GM23338 (cell line): Measurements from ENCODE around the gene LSP1.

ENCODE experiments used
- CREB1 ChIP-seq: fragments of 250-450 bp; sonication (Bioruptor Pico); IDR thresholded peaks from 2 replicates; pipeline ENCODE4 v1.5.0; 2020; ENCODE audit warnings: low read depth, mild to moderate bottlenecking, moderate library complexity
- CTCF ChIP-seq, 2 experiments: fragments of 200-600 bp in 1 of 2; sonication (generic) in 1 of 2; conservative IDR thresholded peaks; 2 replicates each; pipeline versions ENCODE4 v1.5.1 to v1.6.1; 2016 to 2017; ENCODE audit warnings: antibody characterized with exemption in 2 of 2, low read depth in 2 of 2, mild to moderate bottlenecking in 2 of 2, moderate library complexity in 1 of 2
- EZH2 ChIP-seq: fragments of 200-600 bp; sonication (generic); IDR thresholded peaks from one replicate; pipeline ENCODE4 v1.8.0; 2017; ENCODE audit warnings: antibody characterized with exemption, mild to moderate bottlenecking, low read depth; ENCODE audit not compliant: unreplicated experiment
- EZH2phosphoT487 ChIP-seq: fragments of 200-600 bp; sonication (generic); IDR thresholded peaks from one replicate; pipeline ENCODE4 v1.8.1; 2018; ENCODE audit warnings: antibody characterized with exemption; ENCODE audit not compliant: unreplicated experiment
- JUNB ChIP-seq: IDR thresholded peaks from one replicate; pipeline ENCODE4 v1.6.1; 2016; ENCODE audit warnings: antibody characterized with exemption; ENCODE audit not compliant: unreplicated experiment
- NANOG ChIP-seq: IDR thresholded peaks from 2 replicates; pipeline ENCODE4 v1.6.1; 2016; ENCODE audit warnings: antibody characterized with exemption, borderline replicate concordance
- POLR2AphosphoS5 ChIP-seq: IDR thresholded peaks from 2 replicates; pipeline ENCODE4 v1.6.1; 2016; ENCODE audit warnings: antibody characterized with exemption, low read depth
- STAT1 ChIP-seq: IDR thresholded peaks from one replicate; pipeline ENCODE4 v1.6.1; 2016; ENCODE audit warnings: antibody characterized with exemption; ENCODE audit not compliant: unreplicated experiment
- ZNF331 ChIP-seq: fragments of 250-450 bp; sonication (Bioruptor Pico); IDR thresholded peaks from 2 replicates; pipeline ENCODE4 v1.5.0; 2020; ENCODE audit warnings: low read depth, mild to moderate bottlenecking, moderate library complexity
- TF ChIP-seq, protein P1 (sequence below): IDR thresholded peaks from one replicate; pipeline ENCODE4 v1.6.1; 2018; ENCODE audit warnings: antibody characterized with exemption; ENCODE audit not compliant: unreplicated experiment

DNA sequence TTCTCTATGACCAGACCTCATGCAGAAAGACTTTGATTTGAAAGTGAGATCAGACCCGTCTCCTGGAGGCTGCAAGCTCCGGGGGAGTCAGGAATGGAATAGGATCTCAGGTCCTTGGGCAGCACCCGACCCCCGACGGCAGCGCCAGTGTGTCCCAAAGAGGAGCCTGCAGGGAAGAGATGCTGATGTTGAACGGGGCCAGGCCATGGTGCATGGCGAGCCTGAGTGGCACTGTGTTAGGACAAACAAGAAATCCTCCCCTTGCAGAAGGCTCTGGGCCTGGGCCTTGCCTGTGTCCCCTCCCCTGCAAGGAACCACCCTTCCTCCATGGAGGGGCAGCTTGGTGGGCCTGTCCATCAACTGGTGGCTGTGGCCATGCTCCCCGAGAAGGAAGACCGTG lies 38.2 kb upstream of the LSP1 start:
- no peak for TF ChIP-seq CTCF (conservative IDR thresholded peaks at IDR 0.05; ENCODE audit: low read depth in 2 of 2)
- no peak for TF ChIP-seq EZH2
- TF ChIP-seq POLR2AphosphoS5, result no peak
- TF ChIP-seq NANOG, result no peak
- no peak for TF ChIP-seq CREB1 (CRISPR knock-in tag)
- no peak for TF ChIP-seq JUNB
- TF ChIP-seq EZH2phosphoT487, result no peak
- TF ChIP-seq, protein P1, sequence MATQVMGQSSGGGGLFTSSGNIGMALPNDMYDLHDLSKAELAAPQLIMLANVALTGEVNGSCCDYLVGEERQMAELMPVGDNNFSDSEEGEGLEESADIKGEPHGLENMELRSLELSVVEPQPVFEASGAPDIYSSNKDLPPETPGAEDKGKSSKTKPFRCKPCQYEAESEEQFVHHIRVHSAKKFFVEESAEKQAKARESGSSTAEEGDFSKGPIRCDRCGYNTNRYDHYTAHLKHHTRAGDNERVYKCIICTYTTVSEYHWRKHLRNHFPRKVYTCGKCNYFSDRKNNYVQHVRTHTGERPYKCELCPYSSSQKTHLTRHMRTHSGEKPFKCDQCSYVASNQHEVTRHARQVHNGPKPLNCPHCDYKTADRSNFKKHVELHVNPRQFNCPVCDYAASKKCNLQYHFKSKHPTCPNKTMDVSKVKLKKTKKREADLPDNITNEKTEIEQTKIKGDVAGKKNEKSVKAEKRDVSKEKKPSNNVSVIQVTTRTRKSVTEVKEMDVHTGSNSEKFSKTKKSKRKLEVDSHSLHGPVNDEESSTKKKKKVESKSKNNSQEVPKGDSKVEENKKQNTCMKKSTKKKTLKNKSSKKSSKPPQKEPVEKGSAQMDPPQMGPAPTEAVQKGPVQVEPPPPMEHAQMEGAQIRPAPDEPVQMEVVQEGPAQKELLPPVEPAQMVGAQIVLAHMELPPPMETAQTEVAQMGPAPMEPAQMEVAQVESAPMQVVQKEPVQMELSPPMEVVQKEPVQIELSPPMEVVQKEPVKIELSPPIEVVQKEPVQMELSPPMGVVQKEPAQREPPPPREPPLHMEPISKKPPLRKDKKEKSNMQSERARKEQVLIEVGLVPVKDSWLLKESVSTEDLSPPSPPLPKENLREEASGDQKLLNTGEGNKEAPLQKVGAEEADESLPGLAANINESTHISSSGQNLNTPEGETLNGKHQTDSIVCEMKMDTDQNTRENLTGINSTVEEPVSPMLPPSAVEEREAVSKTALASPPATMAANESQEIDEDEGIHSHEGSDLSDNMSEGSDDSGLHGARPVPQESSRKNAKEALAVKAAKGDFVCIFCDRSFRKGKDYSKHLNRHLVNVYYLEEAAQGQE, result no peak
- no peak for TF ChIP-seq STAT1
- TF ChIP-seq ZNF331 (CRISPR knock-in tag), result no peak
